Breast epithelium (tissue), 4 donors: ENCODE measurements around the gene DCTN2. TPM values are rescaled to one million over a fixed set of nuclear protein-coding genes. Genes with fewer than 3 reads are reported as not detected.

ENCODE experiments used
- DNase-seq, 2 donors: peaks; one replicate each; pipeline ENCODE4 v3.0.0-alpha.2; 2019; ENCODE audit warnings: low spot score in 2 of 2
- H3K27ac ChIP-seq, 2 donors: fragments of 200-600 bp; sonication (generic) in 1 of 2; one replicate each; pipeline ENCODE4 v1.5.1; 2016 to 2019; ENCODE audit warnings: mild to moderate bottlenecking in 1 of 2
- H3K27me3 ChIP-seq, 2 donors: fragments of 200-600 bp; sonication (generic) in 1 of 2; one replicate each; pipeline versions ENCODE4 v1.5.1 to v1.6.0; 2017 to 2019; ENCODE audit warnings: control low read depth in 1 of 2, mild to moderate bottlenecking in 1 of 2
- H3K36me3 ChIP-seq: fragments of 200-600 bp; one replicate; pipeline ENCODE4 v1.5.1; 2019
- H3K4me1 ChIP-seq, 2 donors: fragments of 200-600 bp; sonication (generic); one replicate each; pipeline ENCODE4 v1.5.1; 2016 to 2019; ENCODE audit warnings: control low read depth in 1 of 2
- H3K4me3 ChIP-seq, 3 donors: fragments of 200-600 bp; sonication (generic); 1 replicate in 2 of 3; 2 replicates in 1 of 3; pipeline ENCODE4 v1.5.1; 2016 to 2019; ENCODE audit warnings: mild to moderate bottlenecking in 3 of 3, moderate library complexity in 2 of 3
- H3K9me3 ChIP-seq, 2 donors: fragments of 200-600 bp; sonication (generic) in 1 of 2; one replicate each; pipeline ENCODE4 v1.5.1; 2016 to 2019; ENCODE audit warnings: control low read depth in 1 of 2
- CTCF ChIP-seq, 3 donors: fragments of 450-650 bp; IDR thresholded peaks; one replicate each; pipeline ENCODE4 v1.5.1; 2016 to 2017; ENCODE audit warnings: antibody characterized with exemption in 3 of 3, mild to moderate bottlenecking in 3 of 3, moderate library complexity in 3 of 3
- POLR2A ChIP-seq: fragments of 450-650 bp; IDR thresholded peaks from one replicate; pipeline ENCODE4 v1.6.1; 2016; ENCODE audit warnings: antibody characterized with exemption, mild to moderate bottlenecking, moderate library complexity
- POLR2AphosphoS5 ChIP-seq, 3 donors: sonication (generic); formaldehyde crosslinking; IDR thresholded peaks; one replicate each; pipeline ENCODE4 v1.6.1; 2017; ENCODE audit warnings: antibody characterized with exemption in 3 of 3
- intact Hi-C: fragments of 100-400 bp; cut with DNase I; formaldehyde crosslinking; loops from one replicate; pipeline ENCODE4 v1.15.1; 2023; ENCODE audit warnings: low total_unique reads
- total RNA-seq, 3 donors: library from RNA; depleted of rRNA; stranded (reverse); fragments of >200 nt; gene quantifications; one replicate each; pipeline ENCODE4 v1.1.0, GENCODE V29; 2016

DCTN2 gene
- total RNA-seq, 3 donors from 2014 or later = 108 to 138 (median 131) TPM

- intact Hi-C loops = loop anchor here (5.0 kb wide), 1 partner anchor 35 kb away; no protein-coding TSS in a partner anchor
- DNase-seq = no peak
- Histone ChIP-seq H3K4me1 (no peaks in the 10 kb centered on the region), H3K27ac (no peak overlapping the region), H3K27me3 (no peaks in the 10 kb centered on the region), H3K9me3 (no peaks in the 10 kb centered on the region), H3K36me3 (no peaks in the 10 kb centered on the region), H3K4me3 (no peak overlapping the region)
- TF ChIP-seq CTCF (IDR thresholded peaks at IDR 0.05) = no peak
- no peak for TF ChIP-seq POLR2A
Observed at GRCh38 chr12:57581802-57582201, 34.8 kb upstream of the DCTN2 start.

GRCh38 chr12:57580466-57580795 is 33.4 kb upstream of the DCTN2 start:
- no peak overlapping the region for H3K27ac ChIP-seq
- H3K4me3 ChIP-seq = no peak overlapping the region
- no peak for TF ChIP-seq POLR2AphosphoS5 (IDR thresholded peaks at IDR 0.05)
- TF ChIP-seq CTCF (IDR thresholded peaks at IDR 0.05) = no peak
- TF ChIP-seq POLR2A = no peak
- H3K4me1 ChIP-seq = no peaks in the 10 kb centered on the region
- H3K36me3 ChIP-seq = no peaks in the 10 kb centered on the region
- no peaks in the 10 kb centered on the region for H3K9me3 ChIP-seq
- H3K27me3 ChIP-seq = no peaks in the 10 kb centered on the region
- intact Hi-C loops = loop anchor here (5.0 kb wide), 1 partner anchor 37 kb away; no protein-coding TSS in a partner anchor
- DNase-seq = peak in 1 of 2 donors; percentile 39

- H3K27ac ChIP-seq = no peak overlapping the region
- TF ChIP-seq POLR2AphosphoS5 (IDR thresholded peaks at IDR 0.05) (no peak), CTCF (IDR thresholded peaks at IDR 0.05) (no peak), POLR2A (no peak)
- H3K4me3 ChIP-seq = no peak overlapping the region
- H3K4me1 ChIP-seq = no peaks in the 10 kb centered on the region
- H3K27me3 ChIP-seq = no peaks in the 10 kb centered on the region
- intact Hi-C loops = loop anchor here (5.0 kb wide), 1 partner anchor 37 kb away; no protein-coding TSS in a partner anchor
- no peak for DNase-seq
- H3K9me3 ChIP-seq = no peaks in the 10 kb centered on the region
- H3K36me3 ChIP-seq = no peaks in the 10 kb centered on the region
Observed at GRCh38 chr12:57579677-57580465, 32.9 kb upstream of the DCTN2 start.

- no peak overlapping the region for H3K4me3 ChIP-seq
- TF ChIP-seq CTCF (IDR thresholded peaks at IDR 0.05) (no peak), POLR2A (no peak), POLR2AphosphoS5 (IDR thresholded peaks at IDR 0.05) (no peak)
- intact Hi-C loops = no loop called here
- no peaks in the 10 kb centered on the region for H3K4me1 ChIP-seq
- no peaks in the 10 kb centered on the region for H3K36me3 ChIP-seq
- H3K27me3 ChIP-seq = no peaks in the 10 kb centered on the region
- DNase-seq = no peak
- H3K9me3 ChIP-seq = no peaks in the 10 kb centered on the region
- no peak overlapping the region for H3K27ac ChIP-seq
Observed at GRCh38 chr12:57579011-57579410, 32.0 kb upstream of the DCTN2 start.

GRCh38 chr12:57577981-57578758 is 31.2 kb upstream of the DCTN2 start:
- Histone ChIP-seq H3K9me3 (no peaks in the 10 kb centered on the region), H3K4me1 (no peaks in the 10 kb centered on the region), H3K27ac (no peak overlapping the region), H3K4me3 (no peak overlapping the region), H3K36me3 (no peaks in the 10 kb centered on the region), H3K27me3 (no peaks in the 10 kb centered on the region)
- intact Hi-C loops = no loop called here
- TF ChIP-seq CTCF (IDR thresholded peaks at IDR 0.05) (no peak), POLR2A (no peak), POLR2AphosphoS5 (IDR thresholded peaks at IDR 0.05) (no peak)
- no peak for DNase-seq
